GM12891 (cell line): ENCODE data around the gene ZNF273.

ENCODE experiments used
- POLR2A ChIP-seq: IDR thresholded peaks from 2 replicates; pipeline ENCODE4 v1.6.1; 2011; ENCODE audit warnings: low read depth, low read length, control low read depth
- SPI1 ChIP-seq: IDR thresholded peaks from 2 replicates; pipeline ENCODE4 v1.6.1; 2011; ENCODE audit warnings: low read depth, low read length, control low read depth
- TAF1 ChIP-seq: IDR thresholded peaks from 2 replicates; pipeline ENCODE4 v1.6.1; 2011; ENCODE audit warnings: low read depth, low read length, control low read depth

DNA sequence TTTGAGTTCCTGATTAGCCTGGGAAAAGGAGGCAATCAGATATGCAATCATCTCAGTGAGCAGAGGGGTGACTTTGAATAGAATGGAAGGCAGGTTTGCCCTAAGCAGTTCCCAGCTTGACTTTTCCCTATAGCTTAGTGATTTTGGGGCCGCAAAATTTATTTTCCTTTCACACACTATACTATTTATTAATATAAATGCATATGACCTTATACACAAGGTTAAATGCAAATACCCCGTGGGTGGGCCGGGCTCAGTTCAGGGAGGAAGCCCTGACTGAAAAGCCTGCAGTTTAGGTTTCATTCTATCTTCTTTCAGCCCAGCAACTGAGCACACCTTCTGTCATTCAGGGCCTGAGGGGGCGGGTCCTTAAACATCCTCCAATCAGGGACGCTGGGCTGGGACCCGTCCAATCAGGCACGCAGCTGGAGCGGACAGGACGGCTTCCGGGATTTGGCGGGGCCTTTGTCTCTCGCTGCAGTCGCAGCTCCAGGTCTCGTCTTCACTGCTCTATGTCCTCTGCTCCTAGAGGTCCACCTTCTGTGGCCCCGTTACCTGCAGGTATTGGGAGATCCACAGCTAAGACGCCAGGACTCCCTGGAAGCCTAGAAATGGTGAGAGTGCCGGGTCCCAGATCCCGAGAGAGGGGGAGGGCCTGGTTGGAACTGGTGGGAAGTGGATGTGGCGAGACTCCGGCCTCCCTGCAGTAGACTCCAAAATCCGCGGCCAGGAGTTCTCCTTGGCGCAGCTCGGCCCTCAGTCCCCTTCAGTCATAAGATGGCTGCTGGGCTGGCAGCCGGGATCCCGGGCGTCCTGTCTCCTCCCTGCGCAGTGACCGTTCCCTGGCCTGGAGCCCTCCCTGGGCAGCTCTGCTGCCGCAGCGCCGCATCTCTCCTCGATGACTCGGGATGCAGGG, at the start of gene ZNF273:
- TF ChIP-seq POLR2A (peak; percentile 85), SPI1 (peak; percentile 32; the same call in 1 of the 2 replicates), TAF1 (peak; percentile 76)
